Measurements from ENCODE around the gene RPS6KL1. TPM values are rescaled to one million over a fixed set of nuclear protein-coding genes. Genes with fewer than 3 reads are reported as not detected.
A peak's percentile ranks its signal among the peaks of the same experiment; 100 is the strongest.

RPS6KL1 gene
- polyA plus RNA-seq, 3 donors: 0.74 to 1.6 (median 1.1) TPM

DNA sequence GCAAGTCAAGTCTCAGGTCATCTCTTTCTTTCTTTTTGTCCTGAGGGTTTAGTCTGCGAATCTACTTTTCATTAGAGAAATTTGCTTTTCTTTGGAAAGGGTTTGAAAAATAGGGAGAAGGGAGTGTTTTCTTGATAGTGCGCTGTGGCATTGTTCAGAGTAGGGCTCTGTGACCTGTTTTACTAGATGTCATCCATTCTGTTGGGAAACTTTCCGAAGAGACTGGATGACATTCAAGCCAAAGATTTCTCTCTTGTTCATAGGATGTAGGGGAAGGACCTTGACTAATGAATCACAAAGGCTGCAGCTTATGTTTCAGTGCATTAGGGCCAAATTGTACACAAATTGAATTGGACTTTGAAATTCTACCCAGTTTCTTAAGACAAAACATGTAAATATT is 26.7 kb downstream of the RPS6KL1 start:
- DNase-seq (ENCODE audit: low read depth in 3 of 3, low spot score in 2 of 3): no peak

DNA sequence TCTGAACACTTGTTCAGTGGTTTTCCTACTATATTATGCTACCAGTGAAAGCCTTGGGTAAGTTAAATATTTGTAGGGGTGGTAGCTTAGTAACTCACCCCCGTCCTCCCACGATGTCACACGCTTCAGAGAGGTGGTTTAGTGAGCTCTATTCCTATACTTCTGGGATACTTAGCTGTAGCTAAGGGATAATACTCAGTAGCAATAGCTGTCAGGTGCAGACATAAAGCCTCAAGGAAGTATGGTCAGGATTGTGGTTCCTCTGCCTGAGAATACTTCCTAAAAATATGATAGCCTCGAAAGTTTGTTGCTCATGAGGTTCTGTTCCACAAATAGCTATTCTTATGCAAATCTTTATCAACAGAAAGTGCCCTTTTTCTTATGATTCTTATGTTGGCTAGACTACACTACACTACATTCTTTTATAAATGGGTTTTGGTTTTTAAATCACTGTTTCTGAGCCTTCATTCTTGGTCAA is 29.4 kb downstream of the RPS6KL1 start:
- no peak for DNase-seq (ENCODE audit: low read depth in 3 of 3, low spot score in 2 of 3)

DNA sequence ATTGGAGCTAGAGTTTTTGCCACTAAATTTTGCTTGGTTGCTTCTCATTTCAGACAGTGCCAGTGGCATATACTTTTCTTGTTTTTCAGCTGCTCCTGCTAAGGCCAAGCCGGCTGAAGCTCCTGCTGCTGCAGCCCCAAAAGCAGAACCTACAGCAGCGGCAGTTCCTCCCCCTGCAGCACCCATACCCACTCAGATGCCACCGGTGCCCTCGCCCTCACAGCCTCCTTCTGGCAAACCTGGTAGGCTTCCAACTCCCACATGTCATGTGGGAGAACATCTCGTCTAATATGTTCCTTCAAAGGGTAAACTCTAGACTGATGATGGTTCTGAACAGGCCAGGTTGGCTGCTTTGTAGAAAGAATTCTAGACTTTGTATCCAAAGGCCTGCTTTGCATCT is 30.3 kb downstream of the RPS6KL1 start:
- no peak for DNase-seq (ENCODE audit: low read depth in 3 of 3, low spot score in 2 of 3)

DNA sequence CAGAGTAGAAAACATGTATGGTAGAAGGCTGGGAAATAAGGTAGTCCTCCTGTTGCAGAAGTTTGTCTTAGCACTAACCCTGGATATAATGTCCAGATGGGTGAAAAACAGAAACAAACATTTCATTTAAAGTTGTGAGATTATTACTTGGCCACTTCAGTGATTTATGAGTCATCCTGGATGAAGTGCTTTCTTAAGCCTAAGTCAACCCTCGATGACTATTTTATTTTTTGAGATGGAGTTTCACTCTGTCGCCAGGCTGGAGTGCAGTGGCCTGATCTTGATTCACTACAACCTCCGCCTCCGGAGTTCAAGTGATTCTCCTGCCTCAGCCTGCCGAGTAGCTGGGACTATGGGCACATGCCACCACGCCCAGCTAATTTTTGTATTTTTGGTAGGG is 31.2 kb downstream of the RPS6KL1 start:
- no peak for DNase-seq (ENCODE audit: low read depth in 3 of 3, low spot score in 2 of 3)

DNA sequence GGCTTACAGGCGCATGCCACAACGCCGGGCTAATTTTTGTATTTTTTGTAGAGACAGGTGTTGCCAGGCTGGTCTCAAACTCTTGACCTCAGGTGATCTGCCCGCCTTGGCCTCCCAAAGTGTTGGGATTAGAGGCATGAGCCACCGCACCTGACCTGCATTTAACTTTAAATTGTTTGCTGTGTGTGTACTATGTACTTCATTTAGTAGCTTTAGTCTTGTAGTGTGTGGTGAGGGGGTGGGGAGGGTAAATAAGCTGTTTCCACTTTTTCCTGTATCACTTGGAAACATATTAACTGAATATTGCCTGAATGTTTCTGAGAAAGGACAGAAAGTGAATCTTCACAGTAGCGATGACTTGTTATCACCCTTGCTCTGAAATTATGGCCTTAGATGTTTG is 32.8 kb downstream of the RPS6KL1 start:
- no peak for DNase-seq (ENCODE audit: low read depth in 3 of 3, low spot score in 2 of 3)

DNA sequence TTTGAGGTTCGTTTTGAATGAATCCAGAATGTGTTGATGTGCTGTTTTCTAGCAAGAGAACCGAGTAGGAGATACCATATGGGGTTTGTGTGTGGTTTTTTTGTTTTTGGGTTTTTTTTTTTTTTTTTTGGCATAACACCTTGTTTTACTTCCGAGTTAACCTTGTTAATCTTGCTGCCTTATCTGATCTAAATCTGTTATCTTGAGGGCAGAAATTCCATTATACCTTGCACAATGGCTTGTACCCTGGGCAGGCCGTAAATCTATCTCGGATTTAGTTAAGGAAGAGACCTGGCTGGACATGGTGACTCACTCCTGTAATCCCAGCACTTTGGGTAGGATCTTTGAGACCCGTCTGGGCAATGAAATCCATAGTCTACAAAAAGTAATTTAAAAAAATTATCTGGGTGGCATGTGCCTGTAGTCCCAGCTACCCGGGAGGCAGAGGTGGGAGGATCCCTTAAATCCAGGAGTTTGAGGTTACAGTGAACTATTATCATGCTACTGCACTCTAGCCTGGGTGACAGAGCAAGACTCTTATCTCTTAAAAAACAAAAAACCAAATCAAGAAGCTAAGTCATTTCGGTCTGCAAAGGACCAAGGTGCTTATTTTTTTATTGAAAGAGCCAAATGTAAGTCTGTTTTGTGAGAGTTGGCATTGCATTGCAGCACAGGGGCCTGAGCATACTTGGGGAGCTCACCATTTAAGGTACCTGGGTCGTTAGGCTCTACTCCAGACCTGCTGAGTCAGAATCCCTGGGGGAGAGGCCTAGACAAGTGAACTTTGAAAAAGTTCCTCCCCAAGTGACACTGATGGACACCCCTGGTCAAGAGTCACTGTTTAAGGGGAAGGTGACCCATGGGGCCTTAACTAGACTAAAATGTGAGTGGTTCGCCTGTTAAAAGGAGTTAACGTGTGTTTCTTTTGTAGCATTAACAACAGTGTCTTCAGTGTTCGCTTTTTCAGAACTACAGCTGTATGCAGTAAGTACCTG is 34.6 kb downstream of the RPS6KL1 start:
- DNase-seq (ENCODE audit: low read depth in 3 of 3, low spot score in 2 of 3): no peak

DNA sequence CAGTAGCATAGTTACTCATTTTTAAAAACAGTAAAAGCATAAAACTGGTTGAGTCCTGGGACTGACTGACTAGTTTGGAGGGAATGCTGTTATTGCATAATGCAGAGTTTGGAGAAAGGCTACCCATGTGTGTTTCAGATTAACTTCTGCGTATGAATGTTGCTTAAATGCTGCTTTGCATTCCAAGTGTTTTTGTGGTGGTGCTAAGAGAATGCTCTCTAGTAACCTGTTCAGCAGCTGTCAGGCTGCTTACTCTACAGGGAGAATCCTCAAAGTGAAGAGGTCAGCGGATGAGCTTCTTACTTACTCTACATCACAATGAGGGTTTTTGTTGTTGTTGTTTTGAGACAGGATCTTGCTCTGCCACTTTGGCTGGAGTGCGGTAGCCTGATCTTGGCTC is 37.1 kb downstream of the RPS6KL1 start:
- no peak for DNase-seq (ENCODE audit: low read depth in 3 of 3, low spot score in 2 of 3)

DNA sequence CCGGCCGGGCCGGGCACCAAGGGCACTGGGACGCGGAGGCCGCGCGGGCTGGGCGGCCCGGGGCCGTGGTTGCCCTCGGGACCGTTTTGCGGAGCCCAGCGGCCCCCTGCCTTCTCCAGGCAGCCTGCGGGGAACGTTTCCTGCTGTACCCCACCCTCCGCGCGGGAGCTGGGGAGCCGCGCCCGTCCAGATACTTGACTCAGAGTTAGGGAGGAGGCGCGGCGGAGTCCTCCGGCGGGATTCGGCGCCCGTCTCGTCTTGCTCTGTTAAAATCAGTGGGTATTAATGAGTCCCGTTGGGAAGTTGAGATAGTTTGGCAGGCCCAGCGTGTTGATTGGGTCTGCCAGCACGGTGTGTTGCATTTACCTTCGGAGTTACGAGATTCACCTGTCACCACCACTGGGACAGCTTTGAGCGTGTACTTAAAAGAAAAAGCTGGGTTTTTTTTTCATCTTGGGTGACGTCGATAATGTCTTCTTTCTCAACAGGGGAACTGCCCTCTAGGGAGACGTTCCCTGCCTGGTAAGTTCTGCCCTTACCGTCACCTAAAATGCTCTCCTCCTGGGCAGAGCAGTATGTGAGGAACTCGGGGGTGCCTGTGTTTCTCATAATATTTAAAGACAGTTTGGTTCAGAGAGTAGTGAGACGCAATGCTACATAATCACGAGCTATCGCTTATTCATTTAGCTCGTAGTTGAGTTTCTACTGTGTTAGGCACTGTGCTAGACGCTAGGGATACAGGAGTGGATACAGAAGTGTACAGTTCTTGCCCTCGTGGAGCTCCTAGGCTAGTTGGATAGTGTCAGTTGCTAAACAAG is 40.7 kb downstream of the RPS6KL1 start:
- peak in 1 of 3 donors; percentile 24 for DNase-seq (ENCODE audit: low read depth in 3 of 3, low spot score in 2 of 3)

DNA sequence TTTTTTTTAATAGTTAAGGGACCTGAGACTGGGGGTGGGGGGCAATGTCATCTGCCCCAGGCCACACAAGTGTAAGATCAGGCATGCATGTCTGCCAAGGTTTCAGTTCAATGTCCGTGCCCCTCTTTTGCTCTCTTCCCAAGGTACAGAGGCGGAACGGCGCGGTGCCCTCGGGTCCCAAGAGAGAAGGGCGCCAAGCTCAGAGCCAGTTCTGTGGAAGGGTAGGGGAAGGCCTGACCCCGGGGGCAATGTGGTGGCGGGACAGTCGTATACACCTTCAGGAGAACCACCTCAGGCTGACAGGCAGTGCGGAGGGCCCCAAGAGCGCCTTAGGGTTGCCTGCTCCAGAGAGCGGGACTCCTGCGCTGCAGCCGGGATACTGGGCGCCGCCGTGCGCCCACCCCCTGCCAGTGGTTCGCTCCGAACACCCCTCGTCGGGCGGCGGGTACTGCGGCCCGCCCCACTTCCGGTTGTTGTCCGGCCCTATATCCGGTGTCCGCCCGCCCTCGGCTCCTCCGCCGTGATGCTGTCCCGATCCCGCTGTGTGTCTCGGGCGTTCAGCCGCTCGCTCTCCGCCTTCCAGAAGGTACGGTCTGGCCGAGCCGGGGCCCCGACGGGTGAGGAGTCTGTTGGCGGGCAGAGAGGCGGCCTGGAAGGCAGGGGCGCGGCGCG is 41.5 kb downstream of the RPS6KL1 start, which contains the start of gene DLST:
TSS of gene DLST (plus strand) at position 486 of the 672 bp plus-strand sequence. CDS start at position 524, 38 bp downstream.
- peak in 2 of 3 donors; percentile 74 to 75 for DNase-seq (ENCODE audit: low read depth in 3 of 3, low spot score in 2 of 3)

DNA sequence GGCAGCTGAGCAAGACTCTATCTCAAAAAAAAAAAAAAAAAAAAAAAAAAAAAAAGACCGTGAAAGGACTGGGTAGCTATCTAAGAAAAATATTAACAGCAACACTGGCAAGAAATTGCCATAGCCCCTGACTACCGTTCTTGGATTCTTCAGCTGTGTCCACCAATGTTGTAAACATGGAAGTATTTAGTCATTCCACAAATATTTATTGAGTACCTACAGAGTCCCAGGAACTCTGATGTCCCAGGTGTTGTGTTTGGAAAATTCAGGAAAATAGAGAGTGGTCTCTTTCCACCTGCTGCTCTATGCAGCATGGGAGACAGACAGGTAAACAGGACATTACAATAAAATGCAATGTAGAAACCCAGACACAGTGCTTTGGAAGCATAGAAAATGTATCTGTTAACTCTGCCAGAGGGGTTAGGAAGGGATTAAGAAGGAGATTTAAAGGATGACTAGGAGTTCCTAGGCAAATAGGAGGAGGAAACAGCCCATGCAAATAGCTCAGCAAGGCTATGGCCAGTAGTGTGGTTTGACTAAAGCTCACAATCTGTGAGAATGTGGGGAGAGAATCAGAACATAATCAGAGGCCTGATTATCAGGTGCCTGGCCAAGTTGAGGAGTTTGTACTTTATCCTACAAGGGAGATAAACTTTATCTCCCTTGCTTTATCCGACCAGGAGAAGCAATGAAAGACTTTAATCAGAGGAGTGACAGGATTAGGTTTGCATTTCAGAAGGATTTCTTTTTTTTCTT is 43.5 kb downstream of the RPS6KL1 start:
- DNase-seq (ENCODE audit: low read depth in 3 of 3, low spot score in 2 of 3): no peak

DNA sequence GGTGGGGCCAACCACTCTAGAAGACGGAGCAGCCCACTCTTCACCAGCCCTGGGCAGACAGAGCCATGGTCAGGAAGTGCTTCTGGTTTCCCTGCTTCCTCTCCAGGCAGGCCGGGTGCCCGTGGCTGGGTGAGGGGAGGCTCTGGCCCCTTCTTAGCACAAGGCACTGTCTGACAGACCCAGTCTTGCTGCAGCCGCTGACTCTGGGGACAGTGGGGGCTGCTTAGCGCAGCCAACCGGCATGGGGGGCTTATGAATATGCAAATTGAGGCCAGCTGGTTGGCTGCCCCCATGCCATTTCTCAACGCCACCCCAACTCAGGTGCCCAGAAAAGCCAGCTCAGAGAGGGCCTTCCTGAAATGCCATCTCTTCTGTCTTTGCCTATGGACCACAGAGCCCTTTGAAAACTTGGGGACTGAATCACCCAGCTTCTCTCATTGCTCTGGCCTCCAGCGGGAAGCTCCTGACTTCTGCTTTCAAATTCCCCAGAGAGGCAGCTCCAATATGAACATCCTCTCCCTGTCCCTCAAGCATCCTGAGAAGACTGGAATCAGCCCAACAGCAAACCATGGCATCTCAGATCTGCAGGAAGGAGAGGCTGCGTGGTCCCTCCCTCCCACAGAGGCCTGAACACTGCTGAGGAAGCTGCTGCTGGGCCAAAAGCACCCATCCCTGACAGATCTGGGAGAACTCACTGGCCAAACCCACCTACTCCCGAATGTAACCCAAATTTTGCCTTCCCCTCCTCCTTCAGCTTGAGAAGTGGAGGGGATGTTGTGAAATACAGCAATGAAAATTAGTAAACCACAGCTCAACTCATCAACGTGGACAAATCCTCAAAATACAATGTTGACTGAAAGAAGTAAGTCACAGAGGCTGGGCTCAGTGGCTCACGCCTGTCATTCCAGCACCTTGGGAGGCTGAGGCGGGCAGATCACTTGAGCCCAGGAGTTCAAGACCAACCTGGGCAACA is 46.8 kb downstream of the RPS6KL1 start, which contains the start of gene PROX2:
TSS of gene PROX2 (minus strand) at position 205 of the 973 bp plus-strand sequence. CDS start 12,311 bp downstream, outside the sequence.
- DNase-seq (ENCODE audit: low read depth in 3 of 3, low spot score in 2 of 3): no peak

DNA sequence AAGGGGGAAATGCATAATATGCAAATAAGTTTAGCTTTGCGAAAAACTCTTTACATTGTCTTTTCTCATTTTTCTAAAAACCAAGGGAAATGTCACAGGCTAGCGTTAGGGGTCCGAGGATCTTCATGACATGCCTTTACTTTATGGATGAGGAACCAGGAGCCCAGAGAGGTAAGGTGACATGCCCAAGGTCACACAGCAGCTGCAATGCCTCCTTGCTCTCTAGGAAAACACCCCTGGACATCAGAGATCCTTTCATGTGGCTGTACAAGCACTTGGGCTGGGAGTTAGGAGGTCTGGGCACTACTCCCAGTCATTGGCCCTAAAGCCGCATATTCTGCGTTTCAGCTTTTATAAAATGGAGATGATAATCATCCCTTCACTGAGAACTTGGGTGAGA is 47.9 kb downstream of the RPS6KL1 start:
- DNase-seq (ENCODE audit: low read depth in 3 of 3, low spot score in 2 of 3): no peak

DNA sequence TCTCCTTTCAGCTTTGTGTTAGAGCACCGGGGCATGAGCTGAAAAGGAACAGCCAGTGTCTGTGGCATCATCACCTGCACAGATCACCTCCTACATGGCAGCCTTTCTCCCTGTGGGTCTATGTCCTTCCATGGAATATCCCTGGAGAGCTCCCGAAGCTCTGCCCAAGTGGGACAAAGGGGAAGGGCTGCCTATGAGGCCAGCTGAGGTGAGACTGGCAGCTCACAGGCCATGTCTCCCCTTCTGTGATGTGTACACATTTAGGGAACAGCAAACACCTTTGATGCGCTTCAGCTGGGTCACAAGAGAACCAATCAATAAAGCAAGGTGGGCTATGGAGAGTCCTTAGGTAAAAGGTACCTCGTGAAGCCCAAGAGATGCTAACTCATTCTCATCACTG is 51.2 kb downstream of the RPS6KL1 start:
- no peak for DNase-seq (ENCODE audit: low read depth in 3 of 3, low spot score in 2 of 3)

DNA sequence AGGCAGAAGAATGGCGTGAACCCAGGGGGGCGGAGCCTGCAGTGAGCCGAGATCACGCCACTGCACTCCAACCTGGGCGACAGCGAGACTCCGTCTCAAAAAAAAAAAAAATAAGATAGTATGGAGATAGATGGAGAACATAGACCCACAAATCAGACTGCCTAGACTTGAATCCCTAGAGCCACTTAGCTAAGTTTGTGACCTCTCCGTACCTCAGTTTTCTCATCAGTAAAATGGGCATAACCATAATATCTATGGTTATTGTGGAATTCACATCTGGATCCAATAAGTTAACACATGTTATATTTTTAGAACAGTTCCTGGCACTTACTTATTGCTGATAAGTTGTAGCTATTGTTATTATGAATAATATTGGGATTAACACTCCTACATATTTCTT is 54.3 kb downstream of the RPS6KL1 start:
- no peak for DNase-seq (ENCODE audit: low read depth in 3 of 3, low spot score in 2 of 3)

DNA sequence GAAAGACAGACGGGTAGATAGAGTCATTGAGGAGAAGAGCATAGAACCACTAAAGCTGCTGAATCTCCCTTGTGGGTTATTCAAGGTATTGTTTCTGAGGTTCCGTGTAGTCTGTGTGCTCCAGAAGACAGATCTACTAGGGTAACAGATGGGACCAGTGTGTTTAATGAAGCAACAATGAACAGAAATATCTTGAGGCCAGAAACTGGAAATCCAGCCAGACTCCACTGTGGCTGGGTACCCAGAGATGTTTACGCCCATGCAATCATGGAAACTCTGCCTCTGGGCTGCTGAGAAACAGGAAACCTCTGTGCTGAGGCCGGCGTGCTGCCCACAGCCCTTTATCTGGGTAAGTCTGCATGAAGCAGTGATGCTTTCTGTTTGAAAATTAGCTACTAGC is 55.4 kb downstream of the RPS6KL1 start:
- DNase-seq (ENCODE audit: low read depth in 3 of 3, low spot score in 2 of 3): no peak

DNA sequence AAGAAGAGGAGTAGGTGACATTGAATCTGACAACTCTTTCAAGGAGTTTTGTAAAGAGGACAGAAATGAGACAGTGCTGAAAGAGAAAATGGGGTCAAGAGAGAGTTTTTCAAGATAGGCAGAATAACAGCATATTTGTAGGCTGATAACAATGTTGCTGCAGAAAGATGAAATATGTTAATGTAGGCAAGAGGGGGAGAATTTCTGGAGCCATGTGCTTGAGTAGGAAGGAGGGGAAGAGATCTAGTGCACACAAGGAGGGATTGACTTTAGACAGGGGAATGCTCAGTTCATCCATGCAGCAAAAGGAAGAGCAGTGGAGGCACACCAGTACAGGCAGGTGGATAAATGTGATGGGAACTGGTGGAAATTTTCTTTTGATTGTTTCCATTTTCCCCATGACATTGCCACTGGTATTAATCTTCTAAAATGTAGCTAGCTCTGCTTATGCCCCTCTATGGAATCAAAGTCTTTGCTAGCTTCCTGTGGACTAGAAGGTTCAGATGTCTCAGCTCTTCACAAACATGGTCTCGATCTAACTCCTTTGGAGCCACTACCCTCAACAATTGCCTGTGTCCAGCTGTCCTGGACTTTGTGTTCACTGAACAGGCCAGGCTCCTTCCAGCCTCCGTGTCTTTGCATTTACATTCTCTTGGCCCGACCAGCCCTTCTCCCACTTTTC is 56.2 kb downstream of the RPS6KL1 start:
- DNase-seq (ENCODE audit: low read depth in 3 of 3, low spot score in 2 of 3): no peak

DNA sequence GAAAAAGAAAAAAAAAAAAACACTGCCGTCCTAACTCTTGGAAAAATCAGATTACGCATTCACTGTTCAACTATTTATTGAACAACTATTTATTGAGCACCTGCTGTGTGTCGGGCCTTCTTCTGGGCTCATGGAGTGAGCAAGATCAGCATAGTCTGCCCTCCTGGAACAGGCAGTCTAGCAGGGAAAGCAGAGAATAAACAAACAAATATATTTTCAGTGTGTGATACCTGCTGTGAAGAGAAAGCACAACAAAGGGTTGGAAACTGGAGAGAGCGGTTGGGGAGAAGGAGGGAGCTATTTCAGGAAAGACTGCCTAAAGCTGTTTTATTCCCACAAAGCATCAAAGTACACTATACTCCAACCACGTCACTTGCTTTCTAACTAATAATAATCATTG is 57.9 kb downstream of the RPS6KL1 start:
- DNase-seq (ENCODE audit: low read depth in 3 of 3, low spot score in 2 of 3): no peak

DNA sequence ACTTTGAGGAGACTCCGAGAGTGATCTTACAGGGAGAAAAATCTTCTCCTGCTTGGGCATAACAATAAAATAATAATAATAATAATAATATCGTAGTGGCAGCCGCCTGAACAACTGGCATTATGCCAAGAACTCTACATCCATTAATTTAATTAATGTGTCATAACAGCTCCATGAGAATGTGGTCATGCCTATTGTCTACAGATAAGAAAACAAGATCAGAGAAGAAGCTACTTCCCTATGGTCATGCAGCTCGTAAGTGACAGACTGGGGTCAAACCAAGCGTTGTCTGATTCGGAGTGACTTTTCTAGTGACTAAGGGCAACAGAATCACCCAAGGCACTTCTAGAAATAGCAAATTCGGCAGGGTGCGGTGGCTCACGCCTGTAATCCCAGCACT is 58.9 kb downstream of the RPS6KL1 start:
- DNase-seq (ENCODE audit: low read depth in 3 of 3, low spot score in 2 of 3): no peak
